OCI-LY7 (cell line): ENCODE data around the gene WASF2. TPM values are rescaled to one million over a fixed set of nuclear protein-coding genes. Genes with fewer than 3 reads are reported as not detected.
A peak's percentile ranks its signal among the peaks of the same experiment; 100 is the strongest.

ENCODE experiments used
- BruUV-seq: library from RNA; stranded (reverse); fragments of 400-500 nt; replicated peaks from 2 replicates; lab custom pipeline; 2021; lab: Mats Ljungman, UMichigan
- CTCF ChIA-PET: fragments of 300-600 bp; sonication (Branson Sonifier 250); formaldehyde crosslinking; loops from one replicate; lab custom pipeline; 2022; ENCODE audit warnings: antibody characterized with exemption; ENCODE audit not compliant: unreplicated experiment; lab: Charles Lee
- POLR2A ChIA-PET: fragments of 300-600 bp; sonication (Branson Sonifier 250); formaldehyde crosslinking; loops from one replicate; lab custom pipeline; 2022; ENCODE audit warnings: antibody characterized with exemption; lab: Charles Lee
- DNase-seq: peaks from one replicate; pipeline ENCODE4 v3.0.0-alpha.2; 2015; ENCODE audit warnings: low spot score
- H2AFZ ChIP-seq: fragments of 200-600 bp; sonication (generic), shearing (Covaris generic); 2 replicates; pipeline ENCODE4 v1.6.1; 2014; ENCODE audit warnings: mild to moderate bottlenecking, antibody characterized with exemption, low read length, moderate library complexity
- H3K27ac ChIP-seq: fragments of 200-600 bp; sonication (generic); 2 replicates; pipeline ENCODE4 v1.5.1; 2014; ENCODE audit warnings: mixed run types, low read depth, mild to moderate bottlenecking, moderate library complexity, low read length, inconsistent platforms; ENCODE audit not compliant: poor library complexity, severe bottlenecking
- H3K36me3 ChIP-seq: fragments of 200-600 bp; sonication (generic); 2 replicates; pipeline ENCODE4 v1.6.1; 2014; ENCODE audit warnings: mild to moderate bottlenecking, antibody characterized with exemption, low read length, moderate library complexity, mixed read lengths; ENCODE audit not compliant: insufficient read depth
- H3K4me1 ChIP-seq: fragments of 200-600 bp; sonication (generic); 2 replicates; pipeline ENCODE4 v1.5.1; 2014; ENCODE audit warnings: mild to moderate bottlenecking, low read length; ENCODE audit not compliant: insufficient read depth, poor library complexity, severe bottlenecking
- H3K4me2 ChIP-seq: fragments of 200-600 bp; sonication (generic); 2 replicates; pipeline ENCODE4 v1.6.1; 2014; ENCODE audit warnings: mild to moderate bottlenecking, low read length
- H3K4me3 ChIP-seq: fragments of 200-600 bp; sonication (generic); 2 replicates; pipeline ENCODE4 v1.5.1; 2014; ENCODE audit warnings: mild to moderate bottlenecking, low read depth, low read length; ENCODE audit not compliant: poor library complexity, severe bottlenecking
- H3K79me2 ChIP-seq: fragments of 200-600 bp; sonication (generic); 2 replicates; pipeline ENCODE4 v1.6.1; 2016; ENCODE audit warnings: low read depth, mild to moderate bottlenecking, low read length, moderate library complexity, mixed read lengths; ENCODE audit not compliant: insufficient read depth
- H3K9me2 ChIP-seq: fragments of 200-600 bp; sonication (generic); 2 replicates; pipeline ENCODE4 v1.6.1; 2016; ENCODE audit warnings: mild to moderate bottlenecking, low read length, mixed read lengths; ENCODE audit not compliant: insufficient read depth
- H3K9me3 ChIP-seq: fragments of 200-600 bp; sonication (generic); 2 replicates; pipeline ENCODE4 v1.6.1; 2014; ENCODE audit warnings: mild to moderate bottlenecking, mixed run types, low read length, mixed read lengths
- H4K20me1 ChIP-seq: fragments of 200-600 bp; sonication (generic); 2 replicates; pipeline ENCODE4 v1.6.1; 2014; ENCODE audit warnings: mild to moderate bottlenecking, antibody characterized with exemption, low read length, moderate library complexity, mixed read lengths; ENCODE audit not compliant: insufficient read depth
- EZH2phosphoT487 ChIP-seq: fragments of 200-600 bp; sonication (generic); IDR thresholded peaks from 2 replicates; pipeline ENCODE4 v1.6.1; 2018; ENCODE audit warnings: low read depth, borderline replicate concordance, mild to moderate bottlenecking, mixed run types, antibody characterized with exemption, low read length, moderate library complexity, mixed read lengths
- intact Hi-C: fragments of 100-400 bp; cut with micrococcal nuclease; formaldehyde crosslinking; loops from one replicate; pipeline ENCODE4 v1.10.0; 2022; ENCODE audit not compliant: unreplicated experiment
- total RNA-seq, 2 experiments: library from RNA; depleted of rRNA in 1 of 2; stranded (reverse); fragments of >200 nt in 1 of 2; shearing (Covaris generic) in 1 of 2; gene quantifications; 2 replicates each; pipeline ENCODE4 v1.2.3, GENCODE V29; 2014 to 2022
- TF ChIP-seq, protein P1 (sequence below): fragments of 200-600 bp; sonication (generic); conservative IDR thresholded peaks from 2 replicates; pipeline ENCODE4 v1.5.1; 2014; ENCODE audit warnings: mild to moderate bottlenecking, antibody characterized with exemption, low read length, moderate library complexity, mixed read lengths

Gene WASF2
- total RNA-seq, 2 experiments from 2014 or later, result 26.9 to 106 TPM

DNA sequence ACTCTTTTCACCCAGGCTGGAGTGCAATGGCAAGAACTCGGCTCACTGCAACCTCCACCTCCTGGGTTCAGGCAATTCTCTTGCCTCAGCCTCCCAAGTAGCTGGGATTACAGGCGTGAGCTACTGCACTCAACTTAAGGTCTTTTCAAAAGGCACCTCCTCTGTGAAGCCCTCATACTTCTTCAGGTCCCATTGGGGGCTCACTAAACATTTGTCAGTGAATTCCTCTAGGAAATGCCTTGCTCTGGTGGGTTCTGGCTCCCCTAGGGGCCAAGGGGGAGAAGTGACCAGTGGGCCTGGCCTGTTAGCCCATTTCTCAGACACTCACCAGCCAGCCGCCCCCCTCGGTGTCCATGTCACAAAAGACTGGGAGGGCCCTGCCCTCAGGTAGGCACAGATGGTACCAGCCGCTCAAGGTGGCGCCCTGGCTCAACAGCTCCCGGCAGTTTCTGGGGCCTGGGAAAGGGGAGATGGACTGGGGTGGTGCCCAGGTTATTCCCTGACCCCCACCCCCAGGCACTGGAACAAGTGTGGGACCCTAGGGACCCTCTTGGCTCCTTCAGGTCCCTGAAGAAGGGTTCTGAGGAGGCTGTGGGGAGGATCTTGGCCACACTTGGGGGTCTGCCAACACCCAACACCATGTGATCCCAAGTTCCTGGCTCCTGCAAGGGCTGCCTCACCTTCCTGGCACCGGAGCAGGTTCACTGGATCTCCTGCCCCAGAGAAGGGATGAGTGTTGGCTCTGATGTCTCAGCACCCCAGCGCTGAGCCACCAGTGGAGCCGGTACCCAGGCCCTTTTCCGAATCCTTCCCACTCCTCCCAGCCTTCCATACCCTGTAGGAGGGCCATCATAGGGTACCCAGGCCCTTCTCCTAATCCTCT is 116.9 kb downstream of the WASF2 start:
- BruUV-seq, result no TSS peak
- intact Hi-C loops, result no loop called here
- CTCF ChIA-PET, result no interaction called here

DNA sequence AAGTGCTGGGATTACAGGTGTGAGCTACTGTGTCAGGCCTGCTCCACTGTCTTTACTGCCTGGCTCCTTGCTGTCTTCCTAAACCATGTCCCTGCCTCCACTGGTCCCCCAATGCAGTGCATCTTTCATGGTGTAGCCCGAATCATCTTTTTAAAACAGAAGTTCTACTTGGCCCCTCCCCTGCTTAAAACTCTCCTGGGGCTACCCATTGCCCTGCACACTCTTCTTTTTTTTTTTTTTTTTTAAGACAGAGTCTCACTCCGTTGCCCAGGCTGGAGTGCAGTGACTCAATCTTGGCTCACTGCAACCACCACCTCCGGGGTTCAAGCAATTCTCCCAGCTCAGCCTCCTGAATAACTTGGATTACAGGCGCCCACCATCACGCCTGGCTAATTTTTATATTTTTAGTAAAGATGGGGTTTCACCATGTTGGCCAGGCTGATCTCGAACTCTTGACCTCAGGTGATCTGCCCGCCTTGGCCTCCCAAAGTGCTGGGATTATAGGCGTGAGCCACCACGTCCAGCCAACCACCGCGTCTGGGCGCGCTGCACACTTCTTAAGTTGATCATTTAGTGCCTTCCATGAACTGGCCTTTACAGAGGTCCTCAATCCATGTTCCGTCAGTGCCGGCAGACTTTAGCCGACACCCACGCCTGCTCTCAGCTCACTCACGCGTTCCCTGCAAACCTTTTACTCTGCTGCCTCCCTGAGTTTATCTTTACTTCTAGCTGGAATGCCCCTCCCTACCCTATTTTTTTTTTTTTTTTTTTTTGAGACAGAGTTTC is 117.8 kb downstream of the WASF2 start:
- DNase-seq, result no peak
- no peaks in the 10 kb centered on the region for H3K79me2 ChIP-seq
- TF ChIP-seq EZH2phosphoT487, result no peak
- TF ChIP-seq, protein P1, sequence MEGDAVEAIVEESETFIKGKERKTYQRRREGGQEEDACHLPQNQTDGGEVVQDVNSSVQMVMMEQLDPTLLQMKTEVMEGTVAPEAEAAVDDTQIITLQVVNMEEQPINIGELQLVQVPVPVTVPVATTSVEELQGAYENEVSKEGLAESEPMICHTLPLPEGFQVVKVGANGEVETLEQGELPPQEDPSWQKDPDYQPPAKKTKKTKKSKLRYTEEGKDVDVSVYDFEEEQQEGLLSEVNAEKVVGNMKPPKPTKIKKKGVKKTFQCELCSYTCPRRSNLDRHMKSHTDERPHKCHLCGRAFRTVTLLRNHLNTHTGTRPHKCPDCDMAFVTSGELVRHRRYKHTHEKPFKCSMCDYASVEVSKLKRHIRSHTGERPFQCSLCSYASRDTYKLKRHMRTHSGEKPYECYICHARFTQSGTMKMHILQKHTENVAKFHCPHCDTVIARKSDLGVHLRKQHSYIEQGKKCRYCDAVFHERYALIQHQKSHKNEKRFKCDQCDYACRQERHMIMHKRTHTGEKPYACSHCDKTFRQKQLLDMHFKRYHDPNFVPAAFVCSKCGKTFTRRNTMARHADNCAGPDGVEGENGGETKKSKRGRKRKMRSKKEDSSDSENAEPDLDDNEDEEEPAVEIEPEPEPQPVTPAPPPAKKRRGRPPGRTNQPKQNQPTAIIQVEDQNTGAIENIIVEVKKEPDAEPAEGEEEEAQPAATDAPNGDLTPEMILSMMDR, result no peak
- CTCF ChIA-PET, result no interaction called here
- H3K4me2 ChIP-seq, result no peak overlapping the region
- H3K4me3 ChIP-seq, result no peak overlapping the region
- no peaks in the 10 kb centered on the region for H3K9me2 ChIP-seq
- H3K4me1 ChIP-seq, result no peaks in the 10 kb centered on the region
- intact Hi-C loops, result no loop called here
- no peaks in the 10 kb centered on the region for H3K9me3 ChIP-seq
- H4K20me1 ChIP-seq, result no peaks in the 10 kb centered on the region
- H3K36me3 ChIP-seq, result no peaks in the 10 kb centered on the region
- H2AFZ ChIP-seq, result no peak overlapping the region
- H3K27ac ChIP-seq, result no peak overlapping the region
- POLR2A ChIA-PET, result no interaction called here
- BruUV-seq, result no TSS peak

More for the DNA sequence above, 116.9 kb downstream of the WASF2 start:
- Histone ChIP-seq H2AFZ (no peak overlapping the region), H3K79me2 (no peaks in the 10 kb centered on the region), H3K36me3 (no peaks in the 10 kb centered on the region), H3K4me3 (no peak overlapping the region), H3K4me1 (no peaks in the 10 kb centered on the region), H3K27ac (no peak overlapping the region), H4K20me1 (no peaks in the 10 kb centered on the region), H3K9me2 (no peaks in the 10 kb centered on the region), H3K9me3 (no peaks in the 10 kb centered on the region), H3K4me2 (no peak overlapping the region)
- POLR2A ChIA-PET, result no interaction called here
- no peak for DNase-seq
- no peak for TF ChIP-seq EZH2phosphoT487
- TF ChIP-seq, protein P1, result peak; percentile 52; the same call in 1 of the 2 replicates
